Stimulated activated naive CD4-positive, alpha-beta T cell (primary cell): ENCODE measurements around the gene ZSCAN31.
A peak's percentile ranks its signal among the peaks of the same experiment; 100 is the strongest.
"Not testable (repeated sequence)": the region's sequence is repeated elsewhere in the genome, so short reads cannot be mapped to it uniquely, and the experiment has no call there.

Experiments used
- DNase-seq, 6 experiments: peaks; one replicate each; lab custom pipeline; 2025; lab: John Stamatoyannopoulos, UW

The ZSCAN31 gene

GRCh38 chr6:28317866-28318265, 18.1 kb downstream of the ZSCAN31 start:
- not testable (repeated sequence) for DNase-seq

- DNase-seq, result no peak
Observed at GRCh38 chr6:28315628-28316027, 20.3 kb downstream of the ZSCAN31 start.

GRCh38 chr6:28312939-28313338, 23.0 kb downstream of the ZSCAN31 start:
- no peak for DNase-seq

GRCh38 chr6:28311139-28311823, 24.7 kb downstream of the ZSCAN31 start:
- DNase-seq, result no peak

- not testable (repeated sequence) for DNase-seq
Observed at GRCh38 chr6:28306363-28306762, 29.6 kb downstream of the ZSCAN31 start.

- DNase-seq, result no peak
Observed at GRCh38 chr6:28303570-28303969, 32.4 kb downstream of the ZSCAN31 start.

- DNase-seq, result no peak
Observed at GRCh38 chr6:28296520-28297060, 39.4 kb downstream of the ZSCAN31 start.

- DNase-seq, result no peak
Observed at GRCh38 chr6:28295326-28295725, 40.6 kb downstream of the ZSCAN31 start.

- DNase-seq, result no peak
Observed at GRCh38 chr6:28291573-28291972, 44.4 kb downstream of the ZSCAN31 start.

GRCh38 chr6:28282926-28283325, 53.0 kb downstream of the ZSCAN31 start:
- DNase-seq, result no peak

GRCh38 chr6:28281288-28282064, 54.5 kb downstream of the ZSCAN31 start, which contains the start of gene PGBD1:
Gene PGBD1, plus strand, starts transcription at chr6:28281572. Its CDS starts 2,242 bp downstream, at chr6:28283814.
- DNase-seq, result peak in 5 of 6 experiments; percentile 4 to 35 (median 17)

- no peak for DNase-seq
Observed at GRCh38 chr6:28280595-28281287, 55.2 kb downstream of the ZSCAN31 start.

- DNase-seq, result no peak
Observed at GRCh38 chr6:28277746-28278145, 58.2 kb downstream of the ZSCAN31 start.

GRCh38 chr6:28274888-28275287, 61.1 kb downstream of the ZSCAN31 start:
- no peak for DNase-seq
